ENCODE data around the gene PTER. TPM values are rescaled to one million over a fixed set of nuclear protein-coding genes. Genes with fewer than 3 reads are reported as not detected.

PTER gene, protein sequence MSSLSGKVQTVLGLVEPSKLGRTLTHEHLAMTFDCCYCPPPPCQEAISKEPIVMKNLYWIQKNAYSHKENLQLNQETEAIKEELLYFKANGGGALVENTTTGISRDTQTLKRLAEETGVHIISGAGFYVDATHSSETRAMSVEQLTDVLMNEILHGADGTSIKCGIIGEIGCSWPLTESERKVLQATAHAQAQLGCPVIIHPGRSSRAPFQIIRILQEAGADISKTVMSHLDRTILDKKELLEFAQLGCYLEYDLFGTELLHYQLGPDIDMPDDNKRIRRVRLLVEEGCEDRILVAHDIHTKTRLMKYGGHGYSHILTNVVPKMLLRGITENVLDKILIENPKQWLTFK
- 1.4 and 5.3 TPM in 2 replicates for total RNA-seq
- 3.3 and 5.9 TPM in 2 replicates for polyA plus RNA-seq

GRCh38 chr10:16436758-16437539 lies at the start of gene PTER:
TSS of gene PTER (plus strand) at chr10:16437010. CDS start at chr10:16484385, 47,375 bp downstream.
- TF ChIP-seq, protein P1, sequence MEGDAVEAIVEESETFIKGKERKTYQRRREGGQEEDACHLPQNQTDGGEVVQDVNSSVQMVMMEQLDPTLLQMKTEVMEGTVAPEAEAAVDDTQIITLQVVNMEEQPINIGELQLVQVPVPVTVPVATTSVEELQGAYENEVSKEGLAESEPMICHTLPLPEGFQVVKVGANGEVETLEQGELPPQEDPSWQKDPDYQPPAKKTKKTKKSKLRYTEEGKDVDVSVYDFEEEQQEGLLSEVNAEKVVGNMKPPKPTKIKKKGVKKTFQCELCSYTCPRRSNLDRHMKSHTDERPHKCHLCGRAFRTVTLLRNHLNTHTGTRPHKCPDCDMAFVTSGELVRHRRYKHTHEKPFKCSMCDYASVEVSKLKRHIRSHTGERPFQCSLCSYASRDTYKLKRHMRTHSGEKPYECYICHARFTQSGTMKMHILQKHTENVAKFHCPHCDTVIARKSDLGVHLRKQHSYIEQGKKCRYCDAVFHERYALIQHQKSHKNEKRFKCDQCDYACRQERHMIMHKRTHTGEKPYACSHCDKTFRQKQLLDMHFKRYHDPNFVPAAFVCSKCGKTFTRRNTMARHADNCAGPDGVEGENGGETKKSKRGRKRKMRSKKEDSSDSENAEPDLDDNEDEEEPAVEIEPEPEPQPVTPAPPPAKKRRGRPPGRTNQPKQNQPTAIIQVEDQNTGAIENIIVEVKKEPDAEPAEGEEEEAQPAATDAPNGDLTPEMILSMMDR (IDR thresholded peaks at IDR 0.05; ENCODE audit: low read depth, low read length) = no peak
- DNase-seq (ENCODE audit: low read depth in 1 of 2, low spot score in 1 of 2) = peak; percentile 94 to 97
- H3K27ac ChIP-seq = no peak within 1 kb of the TSS
- H3K36me3 ChIP-seq = no peaks in the 10 kb centered on the region
- H3K4me1 ChIP-seq (ENCODE audit: low read depth) = peaks cover 3% of the 10 kb centered on the region
- no peaks in the 10 kb centered on the region for H3K9me3 ChIP-seq (ENCODE audit: low read depth)
- H3K4me3 ChIP-seq = peak within 1 kb of the TSS; percentile 31
- H3K27me3 ChIP-seq = no peaks in the 10 kb centered on the region

GRCh38 chr10:16392531-16393069 lies 44.2 kb upstream of the PTER start:
- Histone ChIP-seq H3K4me3 (no peak overlapping the region), H3K4me1 (ENCODE audit: low read depth) (no peaks in the 10 kb centered on the region), H3K9me3 (ENCODE audit: low read depth) (no peaks in the 10 kb centered on the region), H3K36me3 (no peaks in the 10 kb centered on the region), H3K27me3 (peaks cover 3% of the 10 kb centered on the region), H3K27ac (no peak overlapping the region)
- DNase-seq (ENCODE audit: low read depth in 1 of 2, low spot score in 1 of 2) = no peak
- TF ChIP-seq, protein P1 (IDR thresholded peaks at IDR 0.05; ENCODE audit: low read depth, low read length) = no peak

- no peaks in the 10 kb centered on the region for H3K36me3 ChIP-seq
- no peak overlapping the region for H3K4me3 ChIP-seq
- DNase-seq (ENCODE audit: low read depth in 1 of 2, low spot score in 1 of 2) = no peak
- no peaks in the 10 kb centered on the region for H3K4me1 ChIP-seq (ENCODE audit: low read depth)
- no peak overlapping the region for H3K27ac ChIP-seq
- TF ChIP-seq, protein P1 (IDR thresholded peaks at IDR 0.05; ENCODE audit: low read depth, low read length) = no peak
- H3K9me3 ChIP-seq (ENCODE audit: low read depth) = no peaks in the 10 kb centered on the region
- peaks cover 3% of the 10 kb centered on the region for H3K27me3 ChIP-seq
Measured at GRCh38 chr10:16393271-16393858, 43.4 kb upstream of the PTER start.

- Histone ChIP-seq H3K27ac (no peak overlapping the region), H3K4me3 (no peak overlapping the region), H3K9me3 (ENCODE audit: low read depth) (no peaks in the 10 kb centered on the region), H3K36me3 (no peaks in the 10 kb centered on the region), H3K27me3 (no peaks in the 10 kb centered on the region), H3K4me1 (ENCODE audit: low read depth) (no peaks in the 10 kb centered on the region)
- DNase-seq (ENCODE audit: low read depth in 1 of 2, low spot score in 1 of 2) = no peak
- TF ChIP-seq, protein P1 (IDR thresholded peaks at IDR 0.05; ENCODE audit: low read depth, low read length) = no peak
Measured at GRCh38 chr10:16401416-16401815, 35.4 kb upstream of the PTER start.

GRCh38 chr10:16408379-16408778 lies 28.4 kb upstream of the PTER start:
- no peak for DNase-seq (ENCODE audit: low read depth in 1 of 2, low spot score in 1 of 2)
- Histone ChIP-seq H3K4me3 (no peak overlapping the region), H3K36me3 (no peaks in the 10 kb centered on the region), H3K27me3 (no peaks in the 10 kb centered on the region), H3K27ac (no peak overlapping the region), H3K9me3 (ENCODE audit: low read depth) (no peaks in the 10 kb centered on the region), H3K4me1 (ENCODE audit: low read depth) (no peaks in the 10 kb centered on the region)
- TF ChIP-seq, protein P1 (IDR thresholded peaks at IDR 0.05; ENCODE audit: low read depth, low read length) = no peak
